Dermis blood vessel endothelial cell (primary cell): ENCODE data around the gene CCL8. TPM values are rescaled to one million over a fixed set of nuclear protein-coding genes. Genes with fewer than 3 reads are reported as not detected.
"Not testable (repeated sequence)": the region's sequence is repeated elsewhere in the genome, so short reads cannot be mapped to it uniquely, and the experiment has no call there.

Experiments used
- DNase-seq: peaks from one replicate; pipeline ENCODE4 v3.0.0; 2010
- total RNA-seq: library from RNA; depleted of rRNA; stranded (reverse); fragments of >200 nt; gene quantifications from 2 replicates; pipeline ENCODE4 v1.2.3, GENCODE V29; 2014

The CCL8 gene
- total RNA-seq, 1 donor from 2014 or later, result 0.17 TPM

GRCh38 chr17:34318474-34318873 lies 761 bp upstream of the CCL8 start:
- DNase-seq, result peak; percentile 9

DNA sequence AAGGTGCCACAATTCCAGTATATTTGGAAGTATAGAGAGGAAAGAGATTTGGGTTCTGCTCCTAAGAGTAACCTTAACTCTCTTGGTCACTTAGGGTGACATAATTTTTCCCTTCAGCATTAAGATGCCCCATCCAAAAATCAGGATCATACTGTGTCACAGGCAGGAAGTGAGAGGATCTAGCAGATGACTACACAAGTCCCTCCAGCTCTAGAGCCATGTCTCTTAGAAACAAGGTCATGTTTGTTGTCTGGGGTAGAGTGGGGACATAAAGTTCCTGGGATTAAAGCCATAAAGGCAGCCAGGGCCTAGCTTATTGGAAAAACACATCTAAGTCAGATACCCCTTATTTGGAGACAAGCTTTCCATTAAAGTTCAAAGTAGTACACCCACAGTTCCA lies 2.7 kb downstream of the CCL8 start:
- DNase-seq, result no peak

DNA sequence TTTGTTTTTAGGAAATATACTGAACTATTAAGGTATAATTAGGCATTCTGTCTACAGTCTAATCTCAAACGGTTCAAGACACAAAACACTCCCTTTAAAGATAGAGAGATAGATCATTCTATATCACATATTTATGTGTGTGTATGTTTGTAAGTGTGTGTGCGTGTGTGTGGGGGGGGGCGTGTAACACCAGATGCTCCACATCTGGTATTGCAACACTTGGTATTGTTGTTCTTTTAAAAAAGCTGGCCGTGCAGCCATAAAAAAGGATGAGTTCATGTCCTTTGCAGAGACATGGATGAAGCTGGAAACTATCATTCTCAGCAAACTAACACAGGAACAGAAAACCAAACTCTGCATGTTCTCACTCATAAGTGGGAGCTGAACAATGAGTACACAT lies 8.3 kb downstream of the CCL8 start:
- not testable (repeated sequence) for DNase-seq

DNA sequence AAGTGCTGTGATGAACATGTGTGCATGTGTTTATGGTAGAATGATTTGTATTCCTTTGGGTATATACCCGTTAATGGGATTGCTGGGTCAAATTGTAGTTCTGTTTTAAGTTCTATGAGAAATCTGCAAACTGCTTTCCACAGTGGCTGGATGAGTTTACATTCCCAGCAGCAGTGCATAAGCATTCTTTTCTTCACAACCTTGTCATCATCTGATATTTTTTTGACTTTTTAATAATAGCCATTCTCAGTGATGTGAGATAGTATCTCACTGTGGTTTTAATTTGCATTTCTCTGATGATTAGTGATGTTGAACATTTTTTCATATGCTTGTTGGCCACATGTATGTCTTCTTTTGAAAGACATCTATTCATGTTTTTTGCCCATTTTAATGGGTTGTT lies 18.5 kb downstream of the CCL8 start:
- DNase-seq, result no peak

DNA sequence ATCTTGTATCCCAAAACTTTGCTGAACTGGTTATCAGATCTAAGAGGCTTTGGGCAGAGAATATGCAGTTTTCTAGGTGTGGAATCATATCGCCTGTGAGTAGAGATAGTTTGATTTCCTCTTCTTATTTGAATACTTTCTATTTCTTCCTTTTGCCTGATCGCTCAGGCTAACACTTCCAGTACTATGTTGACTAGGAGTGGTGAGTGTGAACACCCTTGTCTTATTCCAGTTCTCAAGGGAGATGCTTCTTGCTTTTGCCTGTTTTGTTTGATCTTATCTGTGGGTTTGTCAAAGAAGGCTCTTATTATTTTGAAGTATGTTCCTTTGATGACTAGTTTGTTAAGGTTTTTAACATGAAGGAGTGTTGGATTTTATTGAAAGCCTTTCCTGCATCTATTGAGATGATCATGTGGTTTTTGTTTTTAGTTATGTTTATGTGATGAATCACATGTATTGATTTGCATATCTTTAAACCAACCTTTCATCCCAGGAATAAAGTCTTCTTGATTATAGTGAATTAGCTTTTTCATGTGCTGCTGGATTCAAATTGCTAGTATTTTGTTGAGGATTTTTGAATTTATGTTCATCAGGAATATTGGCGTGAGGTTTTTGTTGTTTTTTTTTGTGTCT lies 20.0 kb downstream of the CCL8 start:
- no peak for DNase-seq

DNA sequence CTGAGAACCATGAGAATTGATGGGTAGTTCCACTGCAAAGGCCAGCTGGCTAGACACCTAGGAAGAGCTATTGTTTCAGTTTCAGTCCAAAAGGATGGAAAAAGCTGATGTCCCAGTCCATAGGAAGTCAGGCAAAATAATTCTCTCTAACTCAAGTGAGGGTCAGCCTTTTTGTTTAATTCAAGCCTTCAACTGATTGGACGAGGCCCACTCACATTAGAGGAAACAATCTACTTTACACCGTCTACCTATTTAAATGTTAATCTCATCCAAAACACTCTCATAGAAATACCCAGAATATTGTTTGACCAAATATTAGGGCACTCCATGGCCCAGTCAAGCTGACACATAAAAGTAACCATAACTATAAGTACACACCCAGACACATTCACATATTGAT lies 22.7 kb downstream of the CCL8 start:
- DNase-seq, result no peak

DNA sequence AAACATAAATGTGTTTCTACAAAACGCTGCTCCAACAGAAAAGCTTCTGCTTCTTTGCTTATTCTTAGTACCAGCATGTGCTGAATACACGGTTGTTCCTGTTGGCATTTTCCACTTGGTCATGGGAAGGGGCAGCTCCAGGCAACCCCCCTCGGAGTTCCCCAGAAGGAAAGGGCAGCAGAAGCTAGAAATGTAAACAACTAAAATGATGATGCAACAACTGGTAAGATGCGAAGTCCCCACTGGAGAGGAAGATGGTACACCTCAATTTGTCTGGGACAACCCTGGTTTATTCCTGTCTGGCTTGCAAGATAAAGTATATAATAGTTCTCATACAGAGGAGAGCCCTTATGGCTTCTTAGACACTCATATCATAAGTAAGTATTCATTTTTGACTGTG lies 27.8 kb downstream of the CCL8 start:
- DNase-seq, result no peak

- no peak for DNase-seq
Observed at GRCh38 chr17:34349751-34350150, 30.5 kb downstream of the CCL8 start.

GRCh38 chr17:34351096-34351495 lies 31.9 kb downstream of the CCL8 start:
- no peak for DNase-seq

- DNase-seq, result no peak
Observed at GRCh38 chr17:34352191-34352590, 33.0 kb downstream of the CCL8 start.

DNA sequence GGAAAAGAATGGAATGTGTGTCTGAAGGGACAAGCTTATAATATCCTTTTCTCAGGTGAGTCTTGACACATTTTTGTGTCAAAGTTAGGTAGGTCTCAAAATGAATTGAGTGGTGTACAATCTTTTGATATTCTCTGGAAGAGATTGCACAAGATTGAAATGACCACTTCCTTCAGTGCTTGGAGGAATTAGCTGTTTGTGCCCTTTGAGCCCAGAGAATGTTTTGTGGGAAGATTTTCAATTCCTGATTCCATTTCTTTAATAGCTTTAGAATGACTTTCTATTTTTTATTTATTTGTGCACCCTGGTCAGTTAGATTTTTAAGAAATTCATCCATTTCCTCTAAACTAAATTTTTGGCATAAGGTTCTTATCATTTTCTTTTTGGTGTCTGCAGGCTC lies 35.4 kb downstream of the CCL8 start:
- DNase-seq, result no peak

GRCh38 chr17:34356194-34356593 lies 37.0 kb downstream of the CCL8 start, which contains the start of gene CCL13:
TSS of gene CCL13 (plus strand) at chr17:34356480. CDS start at chr17:34356527, 47 bp downstream.
- DNase-seq, result no peak

DNA sequence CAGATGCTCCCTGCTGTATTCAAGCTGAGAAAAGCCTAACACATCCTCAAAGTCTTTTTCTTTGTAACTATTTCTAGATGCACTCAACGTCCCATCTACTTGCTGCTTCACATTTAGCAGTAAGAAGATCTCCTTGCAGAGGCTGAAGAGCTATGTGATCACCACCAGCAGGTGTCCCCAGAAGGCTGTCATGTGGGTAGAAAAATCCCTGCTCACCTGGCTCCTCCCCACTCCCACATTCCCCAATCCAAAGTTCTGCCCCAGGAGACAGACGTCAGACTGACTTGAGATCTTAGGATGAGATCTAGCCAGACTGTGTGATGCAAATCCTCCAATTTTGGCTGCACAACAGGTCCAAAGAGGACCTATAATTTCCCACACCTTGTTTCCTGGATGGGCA lies 38.2 kb downstream of the CCL8 start:
- no peak for DNase-seq

GRCh38 chr17:34358631-34359030 lies 39.4 kb downstream of the CCL8 start:
- no peak for DNase-seq

GRCh38 chr17:34360601-34361270 lies 41.5 kb downstream of the CCL8 start:
- no peak for DNase-seq

- peak; percentile 99 for DNase-seq
Observed at GRCh38 chr17:34361478-34362061, 42.3 kb downstream of the CCL8 start.

DNA sequence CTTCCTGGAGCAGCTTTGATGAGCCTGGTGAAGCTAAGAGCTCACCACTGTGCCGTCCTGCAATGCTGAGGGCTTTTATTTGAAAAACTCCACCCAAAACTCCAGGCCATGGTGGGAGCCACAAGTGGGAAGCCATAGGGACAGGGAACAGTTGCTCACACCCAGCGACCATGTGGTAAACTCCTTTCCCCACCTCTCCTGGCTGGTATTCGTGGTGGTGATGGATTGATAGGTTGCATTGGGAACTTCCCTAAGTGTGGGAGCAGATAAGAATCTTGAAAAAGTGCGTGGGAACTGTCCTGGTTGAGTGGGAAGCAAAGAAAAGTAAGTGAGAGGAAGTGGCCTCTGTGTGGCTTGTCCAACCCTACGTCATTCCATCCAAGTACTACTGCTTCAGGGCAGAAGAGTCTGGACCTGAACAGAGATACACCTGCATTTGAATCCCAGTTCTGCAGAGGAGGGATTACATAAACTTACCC lies 44.0 kb downstream of the CCL8 start, which contains the start of gene CCL1:
TSS of gene CCL1 (minus strand) at position 51 of the 479 bp plus-strand sequence. CDS start 72 bp downstream, outside the sequence.
- DNase-seq, result no peak

- no peak for DNase-seq
Observed at GRCh38 chr17:34364751-34365150, 45.5 kb downstream of the CCL8 start.

- DNase-seq, result peak; percentile 24
Observed at GRCh38 chr17:34365340-34365739, 46.1 kb downstream of the CCL8 start.

DNA sequence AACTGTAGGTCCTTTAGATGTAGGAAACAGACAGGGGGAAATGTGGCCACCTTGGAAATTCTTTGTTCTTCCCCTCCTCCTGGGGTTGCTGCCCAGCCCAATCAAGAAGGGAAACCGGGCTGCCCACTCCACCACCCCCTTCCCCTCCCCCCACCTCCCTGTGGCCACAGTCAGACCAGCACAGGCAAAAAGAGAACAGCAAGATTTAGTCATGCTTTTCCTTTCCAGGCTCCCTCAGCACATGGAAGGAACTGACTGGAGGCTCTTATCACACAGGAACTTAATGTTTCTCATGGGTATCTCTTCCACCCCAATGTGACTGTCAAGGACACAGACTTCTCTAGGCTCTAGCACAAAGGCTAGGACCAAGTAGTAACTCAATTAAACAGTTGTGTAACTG lies 46.8 kb downstream of the CCL8 start:
- peak; percentile 17 for DNase-seq

DNA sequence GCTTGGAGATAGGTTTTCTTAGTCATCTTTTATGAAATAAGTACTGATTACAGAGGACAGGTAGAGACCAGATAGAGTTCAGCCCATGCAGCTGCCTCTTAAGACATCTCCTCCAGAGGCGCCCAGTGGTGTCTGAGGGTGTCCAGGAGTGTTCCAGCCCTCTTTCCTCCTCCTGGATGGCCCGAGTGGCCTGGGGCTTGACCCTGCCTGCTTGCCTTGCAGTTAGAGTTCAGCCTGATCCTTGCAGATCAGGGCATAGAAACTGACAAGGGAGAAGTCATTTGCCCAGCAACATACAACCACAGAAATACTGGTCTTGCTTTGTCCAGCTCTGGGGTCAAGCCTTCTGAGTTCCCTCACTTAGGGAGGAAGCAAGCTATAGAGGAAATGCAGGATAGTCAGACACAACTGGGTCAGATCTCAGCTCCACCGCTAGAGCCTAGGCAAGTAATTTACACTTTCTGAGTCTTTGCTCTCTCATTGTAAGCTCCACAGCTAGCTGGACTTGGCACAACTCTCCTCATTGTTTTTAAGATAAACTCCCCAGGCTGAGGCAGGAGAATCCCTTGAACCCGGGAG lies 47.4 kb downstream of the CCL8 start:
- peak; percentile 57 for DNase-seq

DNA sequence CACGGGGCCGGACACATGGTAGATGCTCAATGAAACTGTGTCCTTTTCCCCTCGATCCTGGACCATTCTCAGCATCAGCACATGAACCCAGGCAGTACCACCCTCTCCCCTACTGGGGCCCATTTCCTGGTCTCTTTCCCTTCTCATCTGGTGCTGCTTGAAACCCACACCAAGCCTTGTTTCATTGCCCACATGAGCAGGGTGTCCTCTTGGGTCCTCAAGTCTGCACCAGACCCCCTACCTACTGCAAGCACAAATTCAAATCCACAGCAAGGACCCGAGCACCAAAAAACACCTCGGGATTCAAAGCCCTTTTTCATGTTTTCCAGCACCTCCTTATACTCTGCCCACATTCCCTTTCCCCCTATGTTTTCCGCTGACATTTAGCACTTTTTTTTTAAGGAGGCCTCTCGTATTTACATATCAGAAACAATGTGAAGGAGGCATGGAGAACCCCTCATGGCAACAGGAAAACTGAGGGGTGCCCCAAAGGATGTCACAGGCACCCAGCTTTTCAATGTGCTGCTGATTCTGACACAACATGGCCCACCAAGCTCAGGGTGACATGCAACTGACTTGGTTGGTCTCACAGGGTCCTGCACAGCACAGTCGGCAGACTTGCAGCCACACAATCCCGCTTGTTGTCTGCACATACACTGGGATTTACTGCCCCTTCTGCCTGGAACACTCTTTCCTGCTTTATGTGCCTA lies 48.4 kb downstream of the CCL8 start:
- DNase-seq, result no peak
